C4-2B (cell line): ENCODE measurements around the gene GYPC.

ENCODE experiments used
- H3K27ac ChIP-seq: fragments of 450-650 bp; 2 replicates; pipeline ENCODE4 v1.5.1; 2017
- ZFX ChIP-seq: fragments of 450-650 bp; IDR thresholded peaks from 2 replicates; pipeline ENCODE4 v1.6.1; 2017
- TF ChIP-seq, protein P1 (sequence below): fragments of 450-650 bp; conservative IDR thresholded peaks from 2 replicates; pipeline ENCODE4 v1.5.1; 2017; ENCODE audit warnings: mild to moderate bottlenecking

Gene GYPC

DNA sequence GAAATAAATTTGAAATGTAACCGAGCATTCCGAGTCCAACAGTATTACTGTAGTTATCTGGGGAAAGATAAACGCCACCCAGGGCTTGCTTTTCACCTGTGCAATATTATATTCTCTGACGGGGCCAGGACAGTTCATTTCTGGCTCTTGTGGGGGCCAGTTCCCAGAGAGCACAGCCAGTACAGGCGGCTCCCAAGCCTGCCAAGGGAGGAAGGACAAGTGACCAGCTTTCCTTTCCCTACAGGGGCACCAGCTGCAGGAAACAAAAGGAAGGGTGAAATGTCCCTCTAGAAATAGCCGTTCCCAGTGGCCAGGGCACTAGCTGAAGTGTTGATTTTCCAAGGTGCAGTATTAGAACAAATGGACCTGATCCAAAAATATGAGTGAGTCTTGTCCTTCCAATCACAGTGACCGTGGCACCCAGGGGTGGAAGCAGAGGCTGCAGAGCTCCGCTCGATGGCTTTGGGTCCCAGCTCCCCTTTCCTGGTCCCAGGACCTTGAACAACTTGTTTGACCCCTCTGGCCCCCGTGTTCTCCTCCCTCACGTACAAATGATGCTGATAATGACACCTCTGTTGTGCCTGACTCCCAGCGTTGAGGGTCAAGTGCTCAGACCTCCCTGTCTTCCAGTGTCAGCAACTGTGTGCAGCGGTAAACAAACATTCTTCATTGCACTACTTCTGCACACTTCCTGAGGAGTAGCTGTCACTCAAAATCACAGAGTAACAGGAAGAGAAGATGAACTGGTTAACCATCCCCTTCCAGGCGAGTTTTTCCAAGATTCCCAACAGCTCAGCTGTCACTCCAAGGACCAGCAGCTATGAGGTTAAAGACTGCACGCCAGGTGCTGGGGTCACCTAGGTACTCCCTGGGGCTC lies 40.9 kb downstream of the GYPC start:
- TF ChIP-seq, protein P1, sequence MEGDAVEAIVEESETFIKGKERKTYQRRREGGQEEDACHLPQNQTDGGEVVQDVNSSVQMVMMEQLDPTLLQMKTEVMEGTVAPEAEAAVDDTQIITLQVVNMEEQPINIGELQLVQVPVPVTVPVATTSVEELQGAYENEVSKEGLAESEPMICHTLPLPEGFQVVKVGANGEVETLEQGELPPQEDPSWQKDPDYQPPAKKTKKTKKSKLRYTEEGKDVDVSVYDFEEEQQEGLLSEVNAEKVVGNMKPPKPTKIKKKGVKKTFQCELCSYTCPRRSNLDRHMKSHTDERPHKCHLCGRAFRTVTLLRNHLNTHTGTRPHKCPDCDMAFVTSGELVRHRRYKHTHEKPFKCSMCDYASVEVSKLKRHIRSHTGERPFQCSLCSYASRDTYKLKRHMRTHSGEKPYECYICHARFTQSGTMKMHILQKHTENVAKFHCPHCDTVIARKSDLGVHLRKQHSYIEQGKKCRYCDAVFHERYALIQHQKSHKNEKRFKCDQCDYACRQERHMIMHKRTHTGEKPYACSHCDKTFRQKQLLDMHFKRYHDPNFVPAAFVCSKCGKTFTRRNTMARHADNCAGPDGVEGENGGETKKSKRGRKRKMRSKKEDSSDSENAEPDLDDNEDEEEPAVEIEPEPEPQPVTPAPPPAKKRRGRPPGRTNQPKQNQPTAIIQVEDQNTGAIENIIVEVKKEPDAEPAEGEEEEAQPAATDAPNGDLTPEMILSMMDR: no peak
- no peak for TF ChIP-seq ZFX
- H3K27ac ChIP-seq: no peak overlapping the region

DNA sequence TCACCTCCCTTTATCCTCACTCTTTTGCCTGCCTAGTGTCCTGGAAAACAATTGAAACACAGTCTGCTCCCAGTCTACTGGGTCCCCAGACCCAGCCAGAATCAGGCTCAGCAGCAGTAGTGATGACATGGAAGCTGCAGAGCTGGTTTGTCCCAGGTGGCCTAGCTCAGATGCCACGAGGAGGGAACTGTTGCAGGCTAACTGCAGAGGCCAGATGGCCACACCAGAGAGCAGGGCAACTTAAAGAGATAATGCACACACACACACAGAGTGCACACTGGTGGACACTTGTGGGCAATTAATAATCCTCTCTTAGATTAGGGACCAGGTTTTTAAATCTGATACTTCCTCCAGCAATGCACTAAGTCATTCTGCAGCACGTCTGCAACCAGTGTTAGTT lies 42.4 kb downstream of the GYPC start:
- TF ChIP-seq, protein P1: no peak
- TF ChIP-seq ZFX: no peak

DNA sequence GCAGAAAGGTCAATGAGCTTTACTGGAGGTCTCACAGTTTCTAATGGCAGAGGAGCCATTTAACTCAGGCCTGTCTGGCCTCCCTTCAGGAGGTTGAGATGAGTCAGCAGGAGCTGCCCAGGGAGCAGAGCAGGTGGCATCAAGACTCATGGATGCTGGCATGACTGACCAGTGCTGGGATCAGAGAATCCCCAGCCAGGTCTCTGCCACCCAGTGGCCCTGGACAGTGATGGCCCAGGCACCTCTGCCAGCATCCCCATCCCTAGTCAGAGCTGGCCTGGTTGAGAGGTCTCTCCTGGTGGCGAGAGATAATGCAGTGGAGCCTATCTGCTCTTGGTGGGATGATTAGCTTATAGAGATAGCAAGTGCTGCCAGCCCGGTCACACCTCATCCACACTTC lies 43.1 kb downstream of the GYPC start:
- no peak overlapping the region for H3K27ac ChIP-seq
- TF ChIP-seq, protein P1: no peak
- TF ChIP-seq ZFX: no peak

More for the DNA sequence above, 42.4 kb downstream of the GYPC start:
- no peak overlapping the region for H3K27ac ChIP-seq

DNA sequence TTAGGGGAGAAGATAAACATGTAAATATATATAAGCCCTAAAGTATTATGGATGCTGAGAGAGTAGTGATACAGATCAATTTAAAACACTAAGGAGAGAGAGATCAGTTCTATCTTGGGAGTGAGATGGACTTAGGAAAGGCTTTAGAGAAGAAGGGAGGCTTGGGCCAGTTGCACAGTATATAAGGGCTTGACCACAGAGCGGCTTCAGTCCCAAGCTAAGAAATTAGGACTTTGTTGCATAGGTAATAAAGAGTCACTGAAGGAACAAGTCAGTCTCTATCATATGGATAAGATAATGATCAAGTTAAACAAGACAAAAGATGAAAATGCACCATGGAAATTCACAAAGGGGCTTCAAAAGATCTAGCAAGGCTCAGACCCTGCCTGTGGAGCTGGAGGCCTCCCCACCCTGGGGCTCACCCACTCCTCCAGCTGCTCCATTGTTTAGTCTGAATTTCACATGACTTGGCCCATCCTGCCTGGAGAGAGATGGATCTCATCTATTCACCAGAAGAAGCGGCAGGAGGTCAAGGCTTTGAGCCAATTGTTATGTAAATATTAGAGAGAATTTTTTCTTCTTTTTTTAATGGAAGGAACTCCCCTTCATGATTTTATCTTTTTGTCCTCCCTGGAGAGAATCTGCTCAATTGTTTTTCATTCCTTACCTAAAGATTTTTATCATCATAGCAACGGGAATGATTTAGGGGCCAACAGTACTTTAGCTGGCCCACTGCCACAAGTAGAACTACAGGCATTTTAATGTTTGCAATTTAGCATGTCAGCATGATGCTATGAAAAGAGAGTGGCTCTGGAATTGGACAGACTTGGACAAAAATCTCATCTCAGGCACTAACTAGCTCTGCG lies 44.0 kb downstream of the GYPC start:
- TF ChIP-seq, protein P1: no peak
- no peak for TF ChIP-seq ZFX
- no peak overlapping the region for H3K27ac ChIP-seq

DNA sequence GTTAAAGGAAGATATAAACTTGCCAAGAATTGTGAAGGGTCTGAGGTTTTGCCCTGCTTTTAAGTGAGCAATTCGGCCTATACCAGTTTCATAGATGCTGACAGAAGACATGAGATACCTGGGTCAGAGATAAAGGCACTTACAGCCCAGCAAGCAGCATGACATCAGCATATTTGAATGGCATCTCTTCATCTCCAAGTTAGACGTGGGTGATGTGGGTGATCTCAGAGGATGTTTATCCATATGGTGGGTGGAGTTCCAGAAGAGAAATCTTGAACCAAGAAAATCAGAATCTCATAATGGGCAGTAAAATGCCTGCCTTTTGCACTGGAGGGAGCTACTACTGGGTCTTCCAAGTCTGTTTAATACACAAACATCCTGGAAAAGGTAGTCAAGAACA lies 44.7 kb downstream of the GYPC start:
- TF ChIP-seq, protein P1: no peak
- TF ChIP-seq ZFX: no peak
- H3K27ac ChIP-seq: no peak overlapping the region

DNA sequence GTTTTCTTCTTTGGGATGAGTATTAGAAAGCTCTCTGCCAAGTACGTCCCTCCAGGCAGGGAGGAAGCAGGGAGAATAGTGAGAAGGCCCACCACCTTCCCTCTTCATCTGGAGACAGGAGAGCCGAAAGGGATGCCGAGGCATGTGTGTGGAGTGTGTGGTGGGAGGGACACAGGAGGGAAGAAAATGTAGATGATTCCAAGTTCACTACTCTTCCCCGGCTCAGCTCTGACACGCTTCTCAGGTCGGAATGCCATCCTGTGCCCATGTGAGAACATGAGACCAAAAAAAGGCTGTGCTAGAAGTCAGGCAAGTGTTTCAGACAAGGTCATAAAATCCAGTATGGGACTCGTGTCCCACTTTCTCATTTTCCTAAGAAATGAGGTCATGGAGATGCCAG lies 47.4 kb downstream of the GYPC start:
- no peak overlapping the region for H3K27ac ChIP-seq
- TF ChIP-seq, protein P1: no peak
- TF ChIP-seq ZFX: no peak

DNA sequence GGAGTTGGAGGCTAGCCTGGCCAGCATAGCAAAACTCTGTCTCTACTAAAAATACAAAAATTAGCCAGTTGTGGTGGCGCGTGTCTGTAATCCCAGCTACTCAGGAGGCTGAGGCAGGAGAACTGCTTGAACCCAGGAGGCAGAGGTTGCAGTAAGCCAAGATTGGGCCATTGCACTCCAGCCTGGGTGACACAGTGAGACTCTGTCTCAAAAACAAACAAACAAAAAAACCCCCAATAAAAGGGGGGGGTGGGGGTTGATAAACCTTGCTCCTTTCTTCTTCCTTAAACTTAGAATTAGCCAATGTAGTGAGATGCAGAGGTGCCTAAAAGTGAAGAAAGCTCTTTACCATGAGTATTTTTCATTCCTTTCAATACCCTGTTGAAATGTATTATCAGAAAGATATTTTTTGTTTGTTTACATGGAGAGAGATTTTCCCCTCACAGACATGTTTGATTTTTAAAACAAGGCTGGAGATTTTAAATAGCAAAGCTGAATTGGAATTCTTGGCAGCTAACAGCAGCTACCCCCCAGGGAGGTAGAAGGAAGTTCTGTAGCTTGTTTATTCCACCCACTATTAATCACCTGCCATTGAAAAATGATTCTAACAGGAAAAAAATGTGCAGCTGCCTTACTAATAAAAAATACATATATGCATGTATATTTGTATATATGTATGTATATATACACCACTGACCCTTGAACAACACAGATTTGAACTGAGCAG lies 48.6 kb downstream of the GYPC start:
- TF ChIP-seq, protein P1: no peak
- TF ChIP-seq ZFX: no peak
- no peak overlapping the region for H3K27ac ChIP-seq
